GM20000 (cell line): ENCODE data around the gene PLEKHA6.

Experiments
- DNase-seq: peaks from one replicate; pipeline ENCODE4 v3.0.0; 2012; ENCODE audit warnings: low spot score
- CTCF ChIP-seq: IDR thresholded peaks from 2 replicates; pipeline ENCODE4 v1.5.1; 2012; ENCODE audit warnings: mild to moderate bottlenecking, control low read depth; ENCODE audit errors: extremely low read depth, missing control alignments

Gene PLEKHA6

DNA sequence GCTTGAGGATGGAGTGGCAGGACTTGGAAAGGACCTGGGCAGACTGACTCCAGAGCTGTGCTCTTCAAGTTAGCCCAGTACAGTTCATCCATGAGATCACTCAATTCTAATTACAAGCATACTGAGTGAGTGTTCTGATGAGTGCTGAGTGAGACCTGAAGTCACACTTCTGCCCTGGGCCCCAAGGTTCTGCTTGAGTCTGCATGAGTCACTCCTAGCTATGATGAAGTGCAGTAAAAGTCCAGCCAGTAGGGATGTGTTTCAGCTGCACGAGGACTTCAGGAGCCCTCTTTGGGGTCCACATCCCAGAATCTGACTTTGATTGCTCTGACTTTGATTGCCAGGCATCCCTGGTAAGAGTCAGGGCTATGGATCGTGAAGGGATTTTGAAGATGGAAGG lies 35.8 kb downstream of the PLEKHA6 start:
- no peak for TF ChIP-seq CTCF
- DNase-seq: no peak

GRCh38 chr1:204322339-204322868 lies 37.3 kb downstream of the PLEKHA6 start:
- DNase-seq: no peak
- no peak for TF ChIP-seq CTCF

GRCh38 chr1:204321665-204322064 lies 38.1 kb downstream of the PLEKHA6 start:
- DNase-seq: no peak
- no peak for TF ChIP-seq CTCF

- TF ChIP-seq CTCF: no peak
- DNase-seq: no peak
Observed at GRCh38 chr1:204321051-204321450, 38.7 kb downstream of the PLEKHA6 start.

GRCh38 chr1:204320382-204320804 lies 39.3 kb downstream of the PLEKHA6 start:
- no peak for TF ChIP-seq CTCF
- no peak for DNase-seq

- DNase-seq: no peak
Observed at GRCh38 chr1:204319462-204319861, 40.3 kb downstream of the PLEKHA6 start.

DNA sequence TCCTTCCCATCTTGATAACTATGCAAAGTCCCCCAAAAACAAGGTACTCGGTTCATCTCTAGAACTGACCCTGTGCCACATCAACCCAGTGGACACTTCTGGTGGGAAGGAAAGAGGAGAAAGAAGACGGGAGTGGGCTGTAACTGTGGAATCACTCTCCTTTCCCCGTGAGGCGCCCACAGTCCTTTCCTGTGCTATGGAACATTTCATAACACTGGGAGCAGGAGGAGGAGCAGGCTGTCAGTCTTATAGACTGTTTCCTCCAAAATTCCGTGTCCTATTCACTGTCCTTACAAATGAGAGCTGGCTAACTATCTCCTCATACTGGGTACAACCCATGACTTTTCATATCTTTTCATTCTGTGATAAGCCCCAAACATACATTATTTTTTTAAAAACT lies 40.7 kb downstream of the PLEKHA6 start:
- no peak for DNase-seq

More at GRCh38 chr1:204319462-204319861, 40.3 kb downstream of the PLEKHA6 start:
- no peak for TF ChIP-seq CTCF

More for the DNA sequence above, 40.7 kb downstream of the PLEKHA6 start:
- TF ChIP-seq CTCF: no peak
